ENCODE results near the gene ARHGEF10L.

ARHGEF10L gene

GRCh38 chr1:17521946-17522612, 17.4 kb upstream of the ARHGEF10L start:
- Histone ChIP-seq H3K4me3 (ENCODE audit: low read length) (no peak overlapping the region), H3K27me3 (ENCODE audit: insufficient read depth, low read length) (no peaks in the 10 kb centered on the region), H3K9ac (ENCODE audit: low read depth, low read length) (no peak overlapping the region), H3K27ac (ENCODE audit: low read depth, low read length) (no peak overlapping the region), H3K36me3 (ENCODE audit: insufficient read depth, low read length) (no peaks in the 10 kb centered on the region), H3K4me1 (ENCODE audit: insufficient read depth, low read length) (peaks cover 18% of the 10 kb centered on the region), H3K9me3 (ENCODE audit: insufficient read depth, low read depth, low read length) (no peaks in the 10 kb centered on the region)
- 71% methylated on average over 19 of the region's 19 CpGs for WGBS

- Histone ChIP-seq H3K4me1 (ENCODE audit: insufficient read depth, low read length) (peaks cover 24% of the 10 kb centered on the region), H3K27ac (ENCODE audit: low read depth, low read length) (no peak overlapping the region), H3K9ac (ENCODE audit: low read depth, low read length) (no peak overlapping the region), H3K36me3 (ENCODE audit: insufficient read depth, low read length) (no peaks in the 10 kb centered on the region), H3K27me3 (ENCODE audit: insufficient read depth, low read length) (no peaks in the 10 kb centered on the region), H3K4me3 (ENCODE audit: low read length) (no peak overlapping the region), H3K9me3 (ENCODE audit: insufficient read depth, low read depth, low read length) (no peaks in the 10 kb centered on the region)
- WGBS: 93% methylated on average over 7 of the region's 7 CpGs
Measured at GRCh38 chr1:17523321-17524041, 16.0 kb upstream of the ARHGEF10L start.

- Histone ChIP-seq H3K9ac (ENCODE audit: low read depth, low read length) (no peak overlapping the region), H3K9me3 (ENCODE audit: insufficient read depth, low read depth, low read length) (no peaks in the 10 kb centered on the region), H3K36me3 (ENCODE audit: insufficient read depth, low read length) (no peaks in the 10 kb centered on the region), H3K27me3 (ENCODE audit: insufficient read depth, low read length) (no peaks in the 10 kb centered on the region), H3K4me1 (ENCODE audit: insufficient read depth, low read length) (peaks cover 24% of the 10 kb centered on the region), H3K27ac (ENCODE audit: low read depth, low read length) (no peak overlapping the region), H3K4me3 (ENCODE audit: low read length) (no peak overlapping the region)
- 89% methylated on average over 2 of the region's 2 CpGs for WGBS
Measured at GRCh38 chr1:17524645-17525044, 14.9 kb upstream of the ARHGEF10L start.

- Histone ChIP-seq H3K4me3 (ENCODE audit: low read length) (no peak overlapping the region), H3K4me1 (ENCODE audit: insufficient read depth, low read length) (peaks cover 15% of the 10 kb centered on the region), H3K9ac (ENCODE audit: low read depth, low read length) (no peak overlapping the region), H3K27ac (ENCODE audit: low read depth, low read length) (no peak overlapping the region), H3K27me3 (ENCODE audit: insufficient read depth, low read length) (no peaks in the 10 kb centered on the region), H3K36me3 (ENCODE audit: insufficient read depth, low read length) (no peaks in the 10 kb centered on the region), H3K9me3 (ENCODE audit: insufficient read depth, low read depth, low read length) (no peaks in the 10 kb centered on the region)
- 81% methylated on average over 4 of the region's 4 CpGs for WGBS
Measured at GRCh38 chr1:17525996-17526686, 13.4 kb upstream of the ARHGEF10L start.

- H3K4me3 ChIP-seq (ENCODE audit: low read length): no peak overlapping the region
- no peak overlapping the region for H3K27ac ChIP-seq (ENCODE audit: low read depth, low read length)
- H3K4me1 ChIP-seq (ENCODE audit: insufficient read depth, low read length): peaks cover 15% of the 10 kb centered on the region
- no peaks in the 10 kb centered on the region for H3K9me3 ChIP-seq (ENCODE audit: insufficient read depth, low read depth, low read length)
- H3K9ac ChIP-seq (ENCODE audit: low read depth, low read length): no peak overlapping the region
- H3K36me3 ChIP-seq (ENCODE audit: insufficient read depth, low read length): no peaks in the 10 kb centered on the region
- no peaks in the 10 kb centered on the region for H3K27me3 ChIP-seq (ENCODE audit: insufficient read depth, low read length)
- 88% methylated on average over 12 of the region's 14 CpGs for WGBS
Measured at GRCh38 chr1:17527036-17527914, 12.2 kb upstream of the ARHGEF10L start.

- Histone ChIP-seq H3K36me3 (ENCODE audit: insufficient read depth, low read length) (no peaks in the 10 kb centered on the region), H3K9ac (ENCODE audit: low read depth, low read length) (no peak overlapping the region), H3K27me3 (ENCODE audit: insufficient read depth, low read length) (no peaks in the 10 kb centered on the region), H3K27ac (ENCODE audit: low read depth, low read length) (no peak overlapping the region), H3K9me3 (ENCODE audit: insufficient read depth, low read depth, low read length) (no peaks in the 10 kb centered on the region), H3K4me3 (ENCODE audit: low read length) (no peak overlapping the region), H3K4me1 (ENCODE audit: insufficient read depth, low read length) (peaks cover 15% of the 10 kb centered on the region)
Measured at GRCh38 chr1:17529381-17529780, 10.1 kb upstream of the ARHGEF10L start.

- no peak overlapping the region for H3K27ac ChIP-seq (ENCODE audit: low read depth, low read length)
- WGBS: 96% methylated on average over 4 of the region's 4 CpGs
- no peak overlapping the region for H3K4me3 ChIP-seq (ENCODE audit: low read length)
- H3K36me3 ChIP-seq (ENCODE audit: insufficient read depth, low read length): no peaks in the 10 kb centered on the region
- no peaks in the 10 kb centered on the region for H3K9me3 ChIP-seq (ENCODE audit: insufficient read depth, low read depth, low read length)
- H3K9ac ChIP-seq (ENCODE audit: low read depth, low read length): no peak overlapping the region
- H3K27me3 ChIP-seq (ENCODE audit: insufficient read depth, low read length): no peaks in the 10 kb centered on the region
- peaks cover 11% of the 10 kb centered on the region for H3K4me1 ChIP-seq (ENCODE audit: insufficient read depth, low read length)
Measured at GRCh38 chr1:17531343-17531681, 8.2 kb upstream of the ARHGEF10L start.

- H3K4me3 ChIP-seq (ENCODE audit: low read length): no peak overlapping the region
- H3K36me3 ChIP-seq (ENCODE audit: insufficient read depth, low read length): no peaks in the 10 kb centered on the region
- no peak overlapping the region for H3K27ac ChIP-seq (ENCODE audit: low read depth, low read length)
- no peaks in the 10 kb centered on the region for H3K9me3 ChIP-seq (ENCODE audit: insufficient read depth, low read depth, low read length)
- no peak overlapping the region for H3K9ac ChIP-seq (ENCODE audit: low read depth, low read length)
- H3K4me1 ChIP-seq (ENCODE audit: insufficient read depth, low read length): peaks cover 11% of the 10 kb centered on the region
- no peaks in the 10 kb centered on the region for H3K27me3 ChIP-seq (ENCODE audit: insufficient read depth, low read length)
- 88% methylated on average over 8 of the region's 8 CpGs for WGBS
Measured at GRCh38 chr1:17531682-17532487, 7.6 kb upstream of the ARHGEF10L start.

GRCh38 chr1:17533201-17533600, 6.3 kb upstream of the ARHGEF10L start:
- no peaks in the 10 kb centered on the region for H3K9me3 ChIP-seq (ENCODE audit: insufficient read depth, low read depth, low read length)
- 93% methylated on average over 4 of the region's 4 CpGs for WGBS
- H3K4me3 ChIP-seq (ENCODE audit: low read length): no peak overlapping the region
- H3K27ac ChIP-seq (ENCODE audit: low read depth, low read length): no peak overlapping the region
- no peaks in the 10 kb centered on the region for H3K27me3 ChIP-seq (ENCODE audit: insufficient read depth, low read length)
- no peaks in the 10 kb centered on the region for H3K36me3 ChIP-seq (ENCODE audit: insufficient read depth, low read length)
- H3K9ac ChIP-seq (ENCODE audit: low read depth, low read length): no peak overlapping the region
- peaks cover 6% of the 10 kb centered on the region for H3K4me1 ChIP-seq (ENCODE audit: insufficient read depth, low read length)

GRCh38 chr1:17535300-17535936, 4.1 kb upstream of the ARHGEF10L start:
- H3K9ac ChIP-seq (ENCODE audit: low read depth, low read length): no peak overlapping the region
- H3K27me3 ChIP-seq (ENCODE audit: insufficient read depth, low read length): no peaks in the 10 kb centered on the region
- H3K27ac ChIP-seq (ENCODE audit: low read depth, low read length): no peak overlapping the region
- H3K36me3 ChIP-seq (ENCODE audit: insufficient read depth, low read length): no peaks in the 10 kb centered on the region
- 94% methylated on average over 7 of the region's 8 CpGs for WGBS
- H3K4me1 ChIP-seq (ENCODE audit: insufficient read depth, low read length): peaks cover 15% of the 10 kb centered on the region
- no peaks in the 10 kb centered on the region for H3K9me3 ChIP-seq (ENCODE audit: insufficient read depth, low read depth, low read length)
- no peak overlapping the region for H3K4me3 ChIP-seq (ENCODE audit: low read length)

All from HUES64 (cell line).